PFSK-1 (cell line): Measurements from ENCODE around the gene DNASE1L2.

Experiments
- FOXP2 ChIP-seq: optimal IDR thresholded peaks from 2 replicates; pipeline ENCODE3; 2011; ENCODE audit warnings: borderline replicate concordance, control low read depth, inconsistent platforms; ENCODE audit not compliant: insufficient read depth; ENCODE audit errors: extremely low read length, extremely low read depth
- POLR2AphosphoS5 ChIP-seq: IDR thresholded peaks from 2 replicates; pipeline ENCODE4 v1.6.1; 2012; ENCODE audit warnings: low read depth, mild to moderate bottlenecking, control low read depth, low read length, moderate library complexity
- REST ChIP-seq, 2 experiments: IDR thresholded peaks; 2 replicates each; pipeline versions ENCODE4 v1.6.1 to v1.8.0; 2011 to 2012; ENCODE audit warnings: low read depth in 2 of 2, low read length in 2 of 2, control low read depth in 1 of 2, inconsistent platforms in 1 of 2, mild to moderate bottlenecking in 1 of 2, moderate library complexity in 1 of 2; ENCODE audit not compliant: insufficient read depth in 1 of 2
- SIN3A ChIP-seq: IDR thresholded peaks from 2 replicates; pipeline ENCODE4 v1.6.1; 2012; ENCODE audit warnings: mild to moderate bottlenecking, low read length, moderate library complexity, borderline replicate concordance; ENCODE audit not compliant: insufficient read depth
- TAF1 ChIP-seq: IDR thresholded peaks from 2 replicates; pipeline ENCODE4 v1.6.1; 2012; ENCODE audit warnings: low read length, control low read depth, borderline replicate concordance; ENCODE audit not compliant: insufficient read depth

Gene DNASE1L2

GRCh38 chr16:2210386-2211365 is 25.6 kb upstream of the DNASE1L2 start, which contains the start of gene BRICD5:
Gene BRICD5 (minus strand): TSS chr16:2210863. CDS start chr16:2210833, 30 bp downstream.
- no peak for TF ChIP-seq REST (IDR thresholded peaks at IDR 0.05; ENCODE audit: insufficient read depth in 1 of 2, low read depth in 2 of 2, low read length in 2 of 2)
- peak; percentile 38; the same call in 1 of the 2 replicates for TF ChIP-seq POLR2AphosphoS5
- no peak for TF ChIP-seq SIN3A

- no peak for TF ChIP-seq TAF1
- TF ChIP-seq REST (IDR thresholded peaks at IDR 0.05; ENCODE audit: insufficient read depth in 1 of 2, low read depth in 2 of 2, low read length in 2 of 2) = no peak
- no peak for TF ChIP-seq POLR2AphosphoS5
- no peak for TF ChIP-seq SIN3A
- no peak for TF ChIP-seq FOXP2
Measured at GRCh38 chr16:2211923-2212347, 24.3 kb upstream of the DNASE1L2 start.

- no peak for TF ChIP-seq POLR2AphosphoS5
- TF ChIP-seq SIN3A = 0 out of 2 replicates have a peak, but pooled peaks have one; percentile 36
Measured at GRCh38 chr16:2212362-2213324, 23.6 kb upstream of the DNASE1L2 start.

GRCh38 chr16:2213817-2214718 is 22.2 kb upstream of the DNASE1L2 start:
- TF ChIP-seq TAF1 = no peak
- TF ChIP-seq REST (IDR thresholded peaks at IDR 0.05; ENCODE audit: insufficient read depth in 1 of 2, low read depth in 2 of 2, low read length in 2 of 2) = no peak
- no peak for TF ChIP-seq POLR2AphosphoS5
- no peak for TF ChIP-seq SIN3A
- TF ChIP-seq FOXP2 = no peak

- TF ChIP-seq REST (IDR thresholded peaks at IDR 0.05; ENCODE audit: insufficient read depth in 1 of 2, low read depth in 2 of 2, low read length in 2 of 2) (no peak), SIN3A (no peak), POLR2AphosphoS5 (no peak), FOXP2 (no peak), TAF1 (no peak)
Measured at GRCh38 chr16:2214719-2214968, 21.6 kb upstream of the DNASE1L2 start, which contains the start of gene PGP. Gene PGP (minus strand): TSS chr16:2214840. CDS start chr16:2214777, 63 bp downstream.
